ENCODE data around the gene DPH6.
A peak's percentile ranks its signal among the peaks of the same experiment; 100 is the strongest.

GRCh38 chr15:35519541-35520149 lies 26.3 kb downstream of the DPH6 start:
- TF ChIP-seq CTCF (IDR thresholded peaks at IDR 0.05) = peak; percentile 80
- TF ChIP-seq ZFX (IDR thresholded peaks at IDR 0.05; ENCODE audit: borderline replicate concordance) = no peak

Measured in 22Rv1 (cell line).